Breast epithelium (tissue), 3 donors: Measurements from ENCODE around the gene ADD1.
"Not testable (repeated sequence)": the region's sequence is repeated elsewhere in the genome, so short reads cannot be mapped to it uniquely, and the experiment has no call there.

ENCODE experiments used
- POLR2AphosphoS5 ChIP-seq, 3 donors: sonication (generic); formaldehyde crosslinking; IDR thresholded peaks; one replicate each; pipeline ENCODE4 v1.6.1; 2017; ENCODE audit warnings: antibody characterized with exemption in 3 of 3
- TF ChIP-seq, protein P1 (sequence below), 3 donors: fragments of 450-650 bp; IDR thresholded peaks; one replicate each; pipeline ENCODE4 v1.5.1; 2016 to 2017; ENCODE audit warnings: antibody characterized with exemption in 3 of 3, mild to moderate bottlenecking in 3 of 3, moderate library complexity in 3 of 3

DNA sequence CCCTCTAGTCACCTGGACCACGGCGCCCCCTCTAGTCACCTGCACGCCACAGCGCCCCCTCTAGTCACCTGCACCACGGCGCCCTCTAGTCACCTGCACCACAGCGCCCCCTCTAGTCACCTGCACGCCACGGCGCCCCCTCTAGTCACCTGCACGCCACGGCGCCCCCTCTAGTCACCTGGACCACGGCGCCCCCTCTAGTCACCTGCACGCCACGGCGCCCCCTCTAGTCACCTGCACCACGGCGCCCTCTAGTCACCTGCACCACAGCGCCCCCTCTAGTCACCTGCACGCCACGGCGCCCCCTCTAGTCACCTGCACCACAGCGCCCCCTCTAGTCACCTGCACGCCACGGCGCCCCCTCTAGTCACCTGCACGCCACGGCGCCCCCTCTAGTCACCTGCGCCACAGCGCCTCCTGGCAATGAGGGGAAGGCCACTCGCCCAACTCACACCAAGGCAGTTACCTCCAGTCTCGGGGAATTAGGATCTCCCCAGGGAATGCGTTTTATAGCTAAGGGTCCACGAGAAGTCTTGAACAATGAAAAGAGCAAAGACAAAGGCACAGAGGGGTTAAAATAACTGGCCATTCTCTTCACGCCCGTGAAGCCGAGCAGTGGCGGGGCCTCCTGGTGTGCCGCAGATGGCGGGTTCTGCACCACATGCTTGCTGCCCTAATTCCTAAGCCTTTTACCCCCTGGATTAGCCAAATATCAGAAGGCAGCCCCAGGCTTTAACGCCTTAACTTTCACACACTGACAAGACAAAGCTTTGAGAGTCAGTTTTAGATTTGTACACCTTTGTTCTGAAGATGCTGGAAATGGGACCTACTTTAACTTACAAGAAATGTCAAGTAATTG, 111.8 kb downstream of the ADD1 start:
- TF ChIP-seq, protein P1, sequence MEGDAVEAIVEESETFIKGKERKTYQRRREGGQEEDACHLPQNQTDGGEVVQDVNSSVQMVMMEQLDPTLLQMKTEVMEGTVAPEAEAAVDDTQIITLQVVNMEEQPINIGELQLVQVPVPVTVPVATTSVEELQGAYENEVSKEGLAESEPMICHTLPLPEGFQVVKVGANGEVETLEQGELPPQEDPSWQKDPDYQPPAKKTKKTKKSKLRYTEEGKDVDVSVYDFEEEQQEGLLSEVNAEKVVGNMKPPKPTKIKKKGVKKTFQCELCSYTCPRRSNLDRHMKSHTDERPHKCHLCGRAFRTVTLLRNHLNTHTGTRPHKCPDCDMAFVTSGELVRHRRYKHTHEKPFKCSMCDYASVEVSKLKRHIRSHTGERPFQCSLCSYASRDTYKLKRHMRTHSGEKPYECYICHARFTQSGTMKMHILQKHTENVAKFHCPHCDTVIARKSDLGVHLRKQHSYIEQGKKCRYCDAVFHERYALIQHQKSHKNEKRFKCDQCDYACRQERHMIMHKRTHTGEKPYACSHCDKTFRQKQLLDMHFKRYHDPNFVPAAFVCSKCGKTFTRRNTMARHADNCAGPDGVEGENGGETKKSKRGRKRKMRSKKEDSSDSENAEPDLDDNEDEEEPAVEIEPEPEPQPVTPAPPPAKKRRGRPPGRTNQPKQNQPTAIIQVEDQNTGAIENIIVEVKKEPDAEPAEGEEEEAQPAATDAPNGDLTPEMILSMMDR (IDR thresholded peaks at IDR 0.05) = not testable (repeated sequence)
- TF ChIP-seq POLR2AphosphoS5 (IDR thresholded peaks at IDR 0.05) = not testable (repeated sequence)
